Measurements from ENCODE around the gene RB1.

RB1 gene

DNA sequence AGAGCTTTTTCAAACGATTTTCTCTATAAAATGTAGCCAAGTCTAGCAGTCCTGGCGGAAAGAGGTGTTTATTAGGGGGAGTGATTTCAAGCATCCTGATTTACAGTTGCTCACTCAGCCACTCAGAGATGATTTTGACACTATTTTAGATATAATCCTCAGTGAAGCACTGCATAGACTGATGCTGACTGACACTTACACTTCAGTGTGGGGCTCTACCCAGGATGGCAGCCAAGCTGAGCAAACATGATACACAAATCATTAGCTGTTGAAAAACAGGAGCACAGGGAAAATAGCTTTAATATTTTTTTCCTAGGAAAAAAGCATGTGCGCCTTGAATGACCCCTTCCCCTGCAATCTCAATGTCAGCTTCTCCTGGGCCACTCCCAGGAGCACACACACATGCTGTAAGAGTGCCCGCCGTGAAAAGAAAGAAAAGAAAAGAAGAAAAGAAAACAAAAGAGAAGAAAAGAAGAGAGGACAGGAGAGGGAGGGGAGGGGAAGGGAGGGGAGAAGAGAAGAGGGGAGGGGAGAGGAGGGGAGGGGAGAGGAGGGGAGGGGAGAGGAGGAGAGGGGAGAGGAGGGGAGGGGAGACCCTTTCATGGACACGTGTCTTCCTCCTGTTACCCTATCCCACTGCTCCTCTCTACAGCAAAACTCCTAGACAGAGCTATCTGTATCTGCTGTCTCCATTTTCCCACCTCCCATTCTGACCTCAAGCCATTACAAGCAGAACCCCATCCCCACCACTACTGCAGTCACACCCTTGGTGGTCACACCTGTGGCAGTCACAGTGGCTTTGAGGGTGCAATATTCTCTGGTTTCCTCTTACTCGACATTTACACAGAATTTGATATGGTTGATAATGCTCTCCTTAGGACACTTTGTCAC, 193.0 kb downstream of the RB1 start:
- peaks cover 60% of the 10 kb centered on the region for H3K36me3 Mint-ChIP-seq (ENCODE audit: low read depth)
- H3K9me3 Mint-ChIP-seq = no peaks in the 10 kb centered on the region
- H3K4me3 Mint-ChIP-seq = no peak overlapping the region
- intact Hi-C loops (cut with micrococcal nuclease) = no loop called here
- H3K27ac Mint-ChIP-seq = peak overlapping the region; percentile 67
- no peaks in the 10 kb centered on the region for H3K27me3 Mint-ChIP-seq
- H3K4me1 Mint-ChIP-seq (ENCODE audit: low read depth) = peaks cover 43% of the 10 kb centered on the region

GRCh38 chr13:48497669-48498068, 194.1 kb downstream of the RB1 start:
- H3K4me3 Mint-ChIP-seq = no peak overlapping the region
- peaks cover 53% of the 10 kb centered on the region for H3K4me1 Mint-ChIP-seq (ENCODE audit: low read depth)
- H3K27ac Mint-ChIP-seq = no peak overlapping the region

GRCh38 chr13:48500652-48501197, 197.2 kb downstream of the RB1 start:
- intact Hi-C loops (cut with micrococcal nuclease) = loop anchor here (1.0 kb wide), 1 partner anchor 8 kb away; no protein-coding TSS in a partner anchor
- no peak overlapping the region for H3K4me3 Mint-ChIP-seq
- peaks cover 84% of the 10 kb centered on the region for H3K4me1 Mint-ChIP-seq (ENCODE audit: low read depth)
- no peaks in the 10 kb centered on the region for H3K27me3 Mint-ChIP-seq
- no peaks in the 10 kb centered on the region for H3K9me3 Mint-ChIP-seq
- H3K27ac Mint-ChIP-seq = peak overlapping the region; percentile 96
- peaks cover 94% of the 10 kb centered on the region for H3K36me3 Mint-ChIP-seq (ENCODE audit: low read depth)

More at GRCh38 chr13:48497669-48498068, 194.1 kb downstream of the RB1 start:
- Mint-ChIP-seq H3K27me3 (no peaks in the 10 kb centered on the region), H3K9me3 (no peaks in the 10 kb centered on the region), H3K36me3 (ENCODE audit: low read depth) (peaks cover 71% of the 10 kb centered on the region)
- intact Hi-C loops (cut with micrococcal nuclease) = no loop called here

DNA sequence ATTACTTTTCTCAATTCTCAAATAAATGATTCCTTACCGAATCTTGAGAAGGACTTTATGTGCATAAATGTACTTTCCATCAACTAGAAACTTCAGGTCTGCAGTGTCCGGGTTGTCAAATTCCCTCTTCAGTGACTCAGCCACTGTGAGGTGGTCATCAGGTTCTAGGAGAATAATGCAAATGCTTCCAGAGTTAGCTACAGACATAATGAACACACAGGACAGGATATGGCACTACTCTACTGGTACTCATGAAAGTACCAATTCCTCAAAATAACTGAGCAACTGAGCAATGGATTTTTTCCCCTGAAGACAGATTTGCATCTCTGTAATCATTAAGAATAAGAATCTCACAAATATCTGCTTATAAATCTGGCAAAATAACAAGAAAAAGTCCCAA, 198.2 kb downstream of the RB1 start:
- Mint-ChIP-seq H3K27me3 (no peaks in the 10 kb centered on the region), H3K4me3 (peak overlapping the region; percentile 9), H3K36me3 (ENCODE audit: low read depth) (peaks cover 94% of the 10 kb centered on the region), H3K9me3 (no peaks in the 10 kb centered on the region), H3K27ac (peak overlapping the region; percentile 96), H3K4me1 (ENCODE audit: low read depth) (peaks cover 88% of the 10 kb centered on the region)
- intact Hi-C loops (cut with micrococcal nuclease) = no loop called here

- no peak overlapping the region for H3K4me3 Mint-ChIP-seq
- H3K27ac Mint-ChIP-seq = peak overlapping the region; percentile 96
- H3K36me3 Mint-ChIP-seq (ENCODE audit: low read depth) = peaks cover 96% of the 10 kb centered on the region
- no peaks in the 10 kb centered on the region for H3K9me3 Mint-ChIP-seq
- intact Hi-C loops (cut with micrococcal nuclease) = no loop called here
- peaks cover 92% of the 10 kb centered on the region for H3K4me1 Mint-ChIP-seq (ENCODE audit: low read depth)
- H3K27me3 Mint-ChIP-seq = no peaks in the 10 kb centered on the region
Measured at GRCh38 chr13:48502601-48503319, 199.2 kb downstream of the RB1 start.

GRCh38 chr13:48504606-48505005, 201.1 kb downstream of the RB1 start:
- intact Hi-C loops (cut with micrococcal nuclease) = loop anchor here (1.0 kb wide), 1 partner anchor 75 kb away; no protein-coding TSS in a partner anchor
- Mint-ChIP-seq H3K27ac (peak overlapping the region; percentile 96), H3K9me3 (no peaks in the 10 kb centered on the region), H3K27me3 (no peaks in the 10 kb centered on the region), H3K36me3 (ENCODE audit: low read depth) (peaks cover 92% of the 10 kb centered on the region), H3K4me3 (no peak overlapping the region), H3K4me1 (ENCODE audit: low read depth) (peaks cover 94% of the 10 kb centered on the region)

DNA sequence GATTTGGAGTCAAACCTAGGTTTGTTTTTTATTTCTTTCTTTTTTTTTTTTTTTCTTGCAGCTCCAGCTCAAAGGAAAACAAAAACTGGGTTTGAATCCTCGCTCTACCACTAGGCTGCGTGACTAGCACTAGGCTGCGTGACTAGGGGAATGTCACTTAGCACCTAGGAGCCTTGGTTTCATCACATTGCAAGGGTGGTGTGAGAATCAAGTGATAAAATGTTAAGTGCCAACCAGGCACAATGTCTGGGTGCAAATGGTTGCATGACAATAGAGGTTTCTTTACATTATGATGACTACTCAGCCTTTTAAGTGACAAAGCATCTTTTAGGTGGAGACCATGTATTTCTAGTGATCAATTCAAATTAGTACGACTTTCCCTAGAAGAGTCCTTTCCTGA, 201.5 kb downstream of the RB1 start:
- intact Hi-C loops (cut with micrococcal nuclease) = loop anchor here (1.0 kb wide), 1 partner anchor 74 kb away; no protein-coding TSS in a partner anchor
- Mint-ChIP-seq H3K9me3 (no peaks in the 10 kb centered on the region), H3K27ac (peak overlapping the region; percentile 96), H3K27me3 (no peaks in the 10 kb centered on the region), H3K36me3 (ENCODE audit: low read depth) (peaks cover 91% of the 10 kb centered on the region), H3K4me3 (no peak overlapping the region), H3K4me1 (ENCODE audit: low read depth) (peaks cover 90% of the 10 kb centered on the region)

DNA sequence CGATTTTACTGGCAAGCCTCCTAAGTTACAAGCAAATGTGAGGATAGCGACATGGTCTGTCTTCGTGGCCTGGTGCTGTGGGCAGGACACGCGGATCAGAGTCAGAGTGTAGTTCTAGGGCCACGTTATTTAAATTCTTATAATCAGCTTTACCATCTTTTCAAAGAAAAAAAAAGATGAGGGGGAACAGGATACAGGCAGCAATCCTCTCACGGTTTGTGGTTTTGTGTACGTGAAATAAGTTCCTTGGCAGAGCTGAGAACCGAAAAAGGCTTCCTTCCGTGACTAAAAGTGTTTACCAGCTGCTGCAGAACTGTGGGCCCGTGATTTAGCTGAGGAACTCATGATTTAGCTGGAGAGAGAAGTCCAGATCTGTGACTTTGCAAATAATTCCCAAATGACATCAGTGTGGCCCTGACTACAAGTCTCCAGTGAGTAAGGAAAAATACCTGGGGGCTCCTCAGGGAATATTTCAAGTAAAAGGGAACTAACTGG, 202.1 kb downstream of the RB1 start:
- H3K27me3 Mint-ChIP-seq = no peaks in the 10 kb centered on the region
- intact Hi-C loops (cut with micrococcal nuclease) = loop anchor here (1.0 kb wide), 1 partner anchor 74 kb away; no protein-coding TSS in a partner anchor
- peaks cover 87% of the 10 kb centered on the region for H3K4me1 Mint-ChIP-seq (ENCODE audit: low read depth)
- peak overlapping the region; percentile 96 for H3K27ac Mint-ChIP-seq
- H3K36me3 Mint-ChIP-seq (ENCODE audit: low read depth) = peaks cover 91% of the 10 kb centered on the region
- H3K4me3 Mint-ChIP-seq = peak overlapping the region; percentile 56
- no peaks in the 10 kb centered on the region for H3K9me3 Mint-ChIP-seq

DNA sequence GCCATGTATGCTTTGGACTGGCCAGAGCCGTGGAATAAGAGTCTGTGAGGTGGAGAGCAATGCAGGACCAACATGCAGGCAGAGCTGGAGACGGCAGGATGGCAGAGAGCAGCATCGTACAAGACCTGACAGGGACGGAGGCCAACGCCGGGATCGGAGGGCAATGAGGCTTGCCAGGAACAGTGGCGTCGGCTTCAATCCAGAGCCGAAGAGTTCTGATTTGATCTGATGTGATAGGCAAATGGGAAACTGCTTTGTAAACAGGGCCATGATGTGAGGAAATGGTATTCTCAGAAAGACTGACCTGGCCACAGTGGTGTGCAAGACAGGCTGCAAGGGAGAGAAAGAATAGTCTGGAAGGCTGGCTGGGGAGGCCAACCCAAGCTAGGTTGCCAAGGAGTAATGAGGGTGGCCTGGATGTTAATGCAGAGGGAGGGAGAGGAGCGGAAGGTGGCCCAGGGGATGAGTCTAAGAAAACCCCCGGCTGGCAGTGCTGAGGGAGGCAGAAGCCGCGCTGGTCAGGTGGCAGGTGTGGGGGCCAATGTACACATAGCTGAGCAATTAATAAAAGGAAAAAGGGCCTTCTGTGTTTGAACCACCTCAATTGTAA, 202.6 kb downstream of the RB1 start:
- Mint-ChIP-seq H3K36me3 (ENCODE audit: low read depth) (peaks cover 90% of the 10 kb centered on the region), H3K27ac (peak overlapping the region; percentile 96), H3K4me1 (ENCODE audit: low read depth) (peaks cover 85% of the 10 kb centered on the region), H3K27me3 (no peaks in the 10 kb centered on the region), H3K4me3 (peak overlapping the region; percentile 56), H3K9me3 (no peaks in the 10 kb centered on the region)
- intact Hi-C loops (cut with micrococcal nuclease) = no loop called here

DNA sequence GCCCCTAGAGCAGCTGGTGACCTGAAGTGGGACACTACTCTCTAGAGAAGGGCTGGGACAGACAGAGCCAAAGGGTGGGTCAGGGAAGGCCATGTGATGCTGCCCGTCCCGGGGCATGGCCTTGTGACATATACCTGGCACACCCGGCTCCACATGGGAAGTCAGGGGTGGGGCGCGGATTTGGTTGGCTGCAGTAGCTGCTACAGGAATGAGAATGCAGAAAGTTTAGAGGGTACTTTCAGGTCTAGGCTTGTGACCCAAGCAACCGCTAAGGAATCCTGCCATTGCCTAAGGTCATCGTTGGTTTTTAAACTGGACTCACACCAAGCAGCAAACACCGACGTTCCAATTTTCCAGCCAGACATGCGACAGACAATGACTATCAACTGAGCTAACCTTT, 203.5 kb downstream of the RB1 start:
- Mint-ChIP-seq H3K4me3 (no peak overlapping the region), H3K36me3 (ENCODE audit: low read depth) (peaks cover 89% of the 10 kb centered on the region), H3K4me1 (ENCODE audit: low read depth) (peaks cover 83% of the 10 kb centered on the region)

GRCh38 chr13:48508011-48508410, 204.5 kb downstream of the RB1 start:
- intact Hi-C loops (cut with micrococcal nuclease) = no loop called here
- Mint-ChIP-seq H3K27ac (peak overlapping the region; percentile 96), H3K36me3 (ENCODE audit: low read depth) (peaks cover 87% of the 10 kb centered on the region), H3K27me3 (no peaks in the 10 kb centered on the region), H3K4me1 (ENCODE audit: low read depth) (peaks cover 80% of the 10 kb centered on the region), H3K9me3 (no peaks in the 10 kb centered on the region), H3K4me3 (no peak overlapping the region)

More for the DNA sequence above, 203.5 kb downstream of the RB1 start:
- intact Hi-C loops (cut with micrococcal nuclease) = no loop called here
- Mint-ChIP-seq H3K27ac (peak overlapping the region; percentile 96), H3K27me3 (no peaks in the 10 kb centered on the region), H3K9me3 (no peaks in the 10 kb centered on the region)

- H3K27me3 Mint-ChIP-seq = no peaks in the 10 kb centered on the region
- no peak overlapping the region for H3K4me3 Mint-ChIP-seq
- intact Hi-C loops (cut with micrococcal nuclease) = no loop called here
- H3K4me1 Mint-ChIP-seq (ENCODE audit: low read depth) = peaks cover 54% of the 10 kb centered on the region
- peak overlapping the region; percentile 50 for H3K27ac Mint-ChIP-seq
- peaks cover 89% of the 10 kb centered on the region for H3K36me3 Mint-ChIP-seq (ENCODE audit: low read depth)
- H3K9me3 Mint-ChIP-seq = no peaks in the 10 kb centered on the region
Measured at GRCh38 chr13:48510698-48511097, 207.1 kb downstream of the RB1 start.

GRCh38 chr13:48511621-48512230, 208.2 kb downstream of the RB1 start:
- intact Hi-C loops (cut with micrococcal nuclease) = no loop called here
- H3K9me3 Mint-ChIP-seq = no peaks in the 10 kb centered on the region

More at GRCh38 chr13:48511621-48512230, 208.2 kb downstream of the RB1 start:
- Mint-ChIP-seq H3K4me1 (ENCODE audit: low read depth) (peaks cover 52% of the 10 kb centered on the region), H3K27me3 (no peaks in the 10 kb centered on the region), H3K36me3 (ENCODE audit: low read depth) (peaks cover 89% of the 10 kb centered on the region), H3K4me3 (no peak overlapping the region), H3K27ac (no peak overlapping the region)

All from dendritic cell treated with granulocyte-macrophage colony-stimulating factor and Interleukin-4, amounts not matched to agents 40 ng/mL and 50 ng/mL, for 4 days (primary cell).